Activated T-cell treated with anti-CD3 and anti-CD28 coated beads for 24 hours (primary cell): ENCODE measurements around the gene IBA57.

Experiments
- DNase-seq: peaks from one replicate; pipeline ENCODE4 v3.0.0-alpha.2; 2020; ENCODE audit warnings: low read depth

IBA57 gene

GRCh38 chr1:228165372-228166169 lies at the start of gene IBA57:
IBA57 (plus strand) TSS chr1:228165804; CDS start chr1:228165817, 13 bp downstream.
- peak; percentile 100 for DNase-seq

GRCh38 chr1:228117335-228117734 lies 48.3 kb upstream of the IBA57 start:
- no peak for DNase-seq

GRCh38 chr1:228118040-228118439 lies 47.6 kb upstream of the IBA57 start:
- no peak for DNase-seq

- DNase-seq: no peak
These were observed 45.3 kb upstream of the IBA57 start for GRCh38 chr1:228120351-228120750.

GRCh38 chr1:228120857-228121489 lies 44.6 kb upstream of the IBA57 start:
- DNase-seq: no peak

- DNase-seq: no peak
These were observed 42.6 kb upstream of the IBA57 start for GRCh38 chr1:228122921-228123441.

- no peak for DNase-seq
These were observed 42.1 kb upstream of the IBA57 start for GRCh38 chr1:228123505-228123904.

GRCh38 chr1:228125185-228125584 lies 40.4 kb upstream of the IBA57 start:
- DNase-seq: no peak

GRCh38 chr1:228131766-228132165 lies 33.8 kb upstream of the IBA57 start:
- no peak for DNase-seq

GRCh38 chr1:228134591-228134990 lies 31.0 kb upstream of the IBA57 start:
- DNase-seq: no peak

GRCh38 chr1:228136901-228137300 lies 28.7 kb upstream of the IBA57 start:
- DNase-seq: no peak

GRCh38 chr1:228139406-228139930 lies 26.1 kb upstream of the IBA57 start:
- DNase-seq: no peak

GRCh38 chr1:228139931-228140723 lies 25.5 kb upstream of the IBA57 start, which contains the start of gene GUK1:
GUK1 (plus strand) TSS chr1:228140279; CDS start chr1:228140303, 24 bp downstream.
- peak; percentile 100 for DNase-seq

- DNase-seq: no peak
These were observed 24.8 kb upstream of the IBA57 start for GRCh38 chr1:228140724-228141225.

- no peak for DNase-seq
These were observed 24.2 kb upstream of the IBA57 start for GRCh38 chr1:228141226-228142044.

GRCh38 chr1:228142155-228142691 lies 23.4 kb upstream of the IBA57 start:
- no peak for DNase-seq

- no peak for DNase-seq
These were observed 22.9 kb upstream of the IBA57 start for GRCh38 chr1:228142701-228143136.

GRCh38 chr1:228143480-228144192 lies 22.0 kb upstream of the IBA57 start:
- no peak for DNase-seq

- DNase-seq: no peak
These were observed 21.2 kb upstream of the IBA57 start for GRCh38 chr1:228144193-228144992.
